KMS-11 (cell line): ENCODE measurements around the gene ICAM5.
A peak's percentile ranks its signal among the peaks of the same experiment; 100 is the strongest.

Experiments used
- H2AFZ ChIP-seq: fragments of 200-600 bp; sonication (generic); 2 replicates; pipeline ENCODE4 v1.6.1; 2016; ENCODE audit warnings: antibody characterized with exemption, mixed run types, low read depth
- H3K27ac ChIP-seq: fragments of 200-600 bp; sonication (generic); 2 replicates; pipeline ENCODE4 v1.6.1; 2016; ENCODE audit warnings: mild to moderate bottlenecking, mixed run types
- H3K27me3 ChIP-seq: fragments of 200-600 bp; sonication (generic); 2 replicates; pipeline ENCODE4 v1.6.1; 2017; ENCODE audit warnings: mild to moderate bottlenecking, low read depth, mixed run types, moderate library complexity; ENCODE audit not compliant: insufficient read depth
- H3K36me3 ChIP-seq: fragments of 200-600 bp; sonication (generic); 2 replicates; pipeline ENCODE4 v1.6.1; 2017; ENCODE audit warnings: mild to moderate bottlenecking, mixed run types; ENCODE audit not compliant: insufficient read depth
- H3K4me1 ChIP-seq: fragments of 200-600 bp; sonication (generic); 2 replicates; pipeline ENCODE4 v1.6.1; 2016; ENCODE audit warnings: mild to moderate bottlenecking, low read depth, mixed run types; ENCODE audit not compliant: poor library complexity, severe bottlenecking
- H3K4me2 ChIP-seq: fragments of 200-600 bp; sonication (generic); 2 replicates; pipeline ENCODE4 v1.7.0; 2016; ENCODE audit warnings: mild to moderate bottlenecking, mixed run types
- H3K4me3 ChIP-seq: fragments of 200-600 bp; sonication (generic); IDR thresholded peaks from 2 replicates; pipeline ENCODE4 v1.6.1; 2017; ENCODE audit warnings: low read depth, low read length, mixed read lengths; ENCODE audit not compliant: insufficient read depth
- H3K79me2 ChIP-seq: fragments of 200-600 bp; sonication (generic); 2 replicates; pipeline ENCODE4 v1.6.1; 2016; ENCODE audit warnings: low read depth, mixed run types; ENCODE audit not compliant: insufficient read depth
- H3K9ac ChIP-seq: fragments of 200-600 bp; sonication (generic); 2 replicates; pipeline ENCODE4 v1.6.1; 2016; ENCODE audit warnings: mild to moderate bottlenecking, mixed run types
- H4K20me1 ChIP-seq: fragments of 200-600 bp; sonication (generic); 2 replicates; pipeline ENCODE4 v1.6.1; 2016; ENCODE audit warnings: mild to moderate bottlenecking, mixed run types; ENCODE audit not compliant: insufficient read depth
- CTCF ChIP-seq: fragments of 200-600 bp; sonication (generic); conservative IDR thresholded peaks from 2 replicates; pipeline ENCODE4 v1.6.1; 2017; ENCODE audit warnings: low read depth, mild to moderate bottlenecking, antibody characterized with exemption, low read length, moderate library complexity, mixed read lengths

Gene ICAM5

GRCh38 chr19:10306327-10306726 lies 16.6 kb downstream of the ICAM5 start:
- Histone ChIP-seq H3K27ac (no peak overlapping the region), H3K4me2 (no peak overlapping the region), H3K79me2 (no peaks in the 10 kb centered on the region), H3K36me3 (no peaks in the 10 kb centered on the region), H3K27me3 (peaks cover 4% of the 10 kb centered on the region; the same call in 1 of the 2 replicates), H3K9ac (no peak overlapping the region), H2AFZ (no peak overlapping the region), H4K20me1 (no peaks in the 10 kb centered on the region), H3K4me3 (no peak overlapping the region), H3K4me1 (no peaks in the 10 kb centered on the region)
- no peak for TF ChIP-seq CTCF

GRCh38 chr19:10309423-10309822 lies 19.7 kb downstream of the ICAM5 start, which contains the start of gene ZGLP1:
Gene ZGLP1 (minus strand): TSS chr19:10309815.
- no peak within 1 kb of the TSS for H3K4me2 ChIP-seq
- H2AFZ ChIP-seq = no peak within 1 kb of the TSS
- no peaks in the 10 kb centered on the region for H4K20me1 ChIP-seq
- peaks cover under 1% of the 10 kb centered on the region for H3K4me1 ChIP-seq
- H3K79me2 ChIP-seq = no peaks in the 10 kb centered on the region
- no peak for TF ChIP-seq CTCF
- no peak within 1 kb of the TSS for H3K9ac ChIP-seq
- H3K36me3 ChIP-seq = no peaks in the 10 kb centered on the region
- H3K27me3 ChIP-seq = no peaks in the 10 kb centered on the region
- no peak within 1 kb of the TSS for H3K27ac ChIP-seq
- H3K4me3 ChIP-seq = no peak within 1 kb of the TSS

- Histone ChIP-seq H3K4me1 (peaks cover 16% of the 10 kb centered on the region), H3K27ac (peak within 1 kb of the TSS; percentile 22; the same call in 1 of the 2 replicates), H3K9ac (peak within 1 kb of the TSS; percentile 59), H3K36me3 (no peaks in the 10 kb centered on the region), H4K20me1 (no peaks in the 10 kb centered on the region), H3K4me3 (peak within 1 kb of the TSS; percentile 68), H3K4me2 (peak within 1 kb of the TSS; percentile 82), H2AFZ (peak within 1 kb of the TSS; percentile 70), H3K27me3 (no peaks in the 10 kb centered on the region), H3K79me2 (no peaks in the 10 kb centered on the region; the same call in 1 of the 2 replicates)
- no peak for TF ChIP-seq CTCF
These were observed 25.8 kb downstream of the ICAM5 start, which contains the start of gene FDX2 for GRCh38 chr19:10315335-10316214. Gene FDX2 (minus strand): TSS chr19:10316015. CDS start chr19:10315996, 19 bp downstream.

DNA sequence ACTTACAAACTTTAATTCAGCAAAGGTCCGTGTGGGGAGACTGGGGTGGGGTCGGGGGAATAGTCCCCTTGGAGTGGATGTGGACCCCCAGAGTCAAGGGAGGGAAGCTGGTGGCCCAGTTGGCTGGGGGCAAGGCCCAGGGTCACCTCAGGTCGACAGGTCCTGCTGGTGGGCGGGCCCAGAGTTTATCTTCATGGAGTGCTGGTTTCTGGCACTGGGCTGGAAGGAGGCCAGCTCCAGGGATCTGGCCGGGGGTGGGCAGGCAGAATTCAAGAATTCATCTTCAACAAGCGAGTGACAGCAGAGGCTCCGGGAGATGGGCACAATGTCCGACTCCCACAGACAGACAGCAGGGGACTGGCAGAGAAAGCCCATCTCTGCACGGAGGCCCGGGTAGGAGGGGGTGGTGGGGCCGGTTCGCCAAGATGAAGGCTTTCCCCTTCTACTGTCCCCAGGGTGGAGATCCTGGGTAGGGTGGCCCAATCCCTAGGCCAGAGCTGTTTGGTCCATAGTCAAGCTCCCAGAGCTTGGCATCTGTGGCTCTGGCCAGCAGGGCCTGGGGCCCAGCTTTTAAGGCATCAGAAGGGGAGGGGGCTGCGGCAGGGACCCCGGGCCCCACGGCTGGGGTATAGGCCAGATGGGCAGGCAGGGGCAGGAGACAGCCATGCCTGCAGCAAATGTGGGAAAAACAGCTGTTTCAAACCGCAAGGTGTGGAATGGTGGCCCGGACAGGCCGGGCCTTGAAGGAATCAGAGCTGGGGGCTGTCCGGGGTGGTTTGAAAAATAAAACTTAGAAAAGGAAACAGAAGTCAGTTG lies 26.7 kb downstream of the ICAM5 start:
- Histone ChIP-seq H3K4me1 (peaks cover 16% of the 10 kb centered on the region), H3K79me2 (no peaks in the 10 kb centered on the region; the same call in 1 of the 2 replicates), H3K9ac (peak overlapping the region; percentile 59; the same call in 1 of the 2 replicates), H3K27ac (no peak overlapping the region), H3K4me3 (no peak overlapping the region), H4K20me1 (no peaks in the 10 kb centered on the region), H3K36me3 (no peaks in the 10 kb centered on the region), H2AFZ (no peak overlapping the region), H3K4me2 (peak overlapping the region; percentile 82; the same call in 1 of the 2 replicates), H3K27me3 (no peaks in the 10 kb centered on the region)
- no peak for TF ChIP-seq CTCF
